Measurements from ENCODE around the gene IGDCC3. TPM values are rescaled to one million over a fixed set of nuclear protein-coding genes. Genes with fewer than 3 reads are reported as not detected.

The IGDCC3 gene
- total and polyA plus RNA-seq, 2 donors (not counting 3 experiments of a cell fraction or from before 2014, with no cell fraction given) = 0.03 TPM; not detected in 1

DNA sequence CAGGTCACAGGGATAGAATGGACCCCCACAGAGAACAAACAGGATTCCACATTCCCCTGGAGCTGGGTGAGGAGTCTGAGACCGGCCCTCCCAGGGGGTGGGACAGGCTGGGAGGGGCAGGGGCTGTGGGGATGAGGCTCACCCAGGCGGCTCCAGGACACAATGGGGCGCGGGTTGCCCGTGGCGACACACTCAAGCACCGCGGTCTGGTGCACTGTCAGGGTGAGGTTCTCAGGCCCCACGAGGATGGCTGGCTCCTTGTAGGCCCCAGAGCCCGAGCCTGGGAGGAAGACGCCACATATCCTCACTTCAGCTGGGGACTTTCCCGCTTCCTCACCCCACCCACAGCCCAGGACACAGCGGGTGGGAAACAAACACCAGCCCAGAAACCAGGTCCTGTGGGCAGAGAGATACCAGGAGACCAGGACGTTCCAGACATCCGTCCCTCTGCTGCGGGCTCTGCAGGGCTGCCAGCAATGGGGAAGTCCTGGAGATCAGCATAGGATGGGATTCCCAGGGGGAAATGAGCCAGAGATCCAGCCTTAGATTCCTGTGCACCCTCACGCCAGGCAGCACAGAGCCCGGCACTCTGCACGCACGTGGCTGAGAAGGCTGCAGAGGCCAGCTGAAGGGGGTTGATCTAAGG is 43.1 kb downstream of the IGDCC3 start:
- no peaks in the 10 kb centered on the region for H3K36me3 ChIP-seq (ENCODE audit: control insufficient read depth in 2 of 2, extremely low read depth in 1 of 2, insufficient read depth in 2 of 2, low read length in 2 of 2)
- peaks cover under 1% of the 10 kb centered on the region for H3K4me1 ChIP-seq (ENCODE audit: control insufficient read depth, extremely low read depth, insufficient read depth, low read length)
- no peak overlapping the region for H3K4me2 ChIP-seq (ENCODE audit: insufficient read depth, low read length)
- no peaks in the 10 kb centered on the region for H4K20me1 ChIP-seq (replicated peaks; ENCODE audit: control insufficient read depth, extremely low read depth, insufficient read depth, low read length)
- intact Hi-C loops (cut with micrococcal nuclease) = no loop called here
- no peaks in the 10 kb centered on the region for H3K79me2 ChIP-seq (ENCODE audit: control insufficient read depth, insufficient read depth, low read length)
- H3K27me3 ChIP-seq (ENCODE audit: control insufficient read depth in 2 of 2, insufficient read depth in 2 of 2, low read length in 2 of 2) = peaks cover 0 to 3% of the 10 kb centered on the region in 2 experiments
- no peak for FAIRE-seq
- H3K9ac ChIP-seq (replicated peaks; ENCODE audit: extremely low read depth, insufficient read depth, low read length) = no peak overlapping the region
- H3K9me1 ChIP-seq (replicated peaks; ENCODE audit: control insufficient read depth, extremely low read depth, insufficient read depth, low read length) = no peaks in the 10 kb centered on the region
- DNase-seq (ENCODE audit: low read depth, low spot score) = no peak
- no TSS peak for BruUV-seq (replicated peaks)
- ChIA-PET POLR2A (no interaction called here), CTCF (interaction anchor here (0.8 kb wide), 1 partner anchor 50 kb away, joined by 3 read pairs; no protein-coding TSS in a partner anchor)
- H2AFZ ChIP-seq (ENCODE audit: low read depth, low read length) = no peak overlapping the region
- TF ChIP-seq, protein P1, sequence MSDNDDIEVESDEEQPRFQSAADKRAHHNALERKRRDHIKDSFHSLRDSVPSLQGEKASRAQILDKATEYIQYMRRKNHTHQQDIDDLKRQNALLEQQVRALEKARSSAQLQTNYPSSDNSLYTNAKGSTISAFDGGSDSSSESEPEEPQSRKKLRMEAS (IDR thresholded peaks at IDR 0.05; ENCODE audit: insufficient read depth, insufficient read length) = no peak
- TF ChIP-seq POLR2A (IDR thresholded peaks at IDR 0.05; ENCODE audit: low read depth, low read length) (no peak), JUN (IDR thresholded peaks at IDR 0.05; ENCODE audit: borderline replicate concordance, insufficient read depth, insufficient read length, low read depth) (no peak), POLR2AphosphoS5 (IDR thresholded peaks at IDR 0.05; ENCODE audit: insufficient read depth, low read depth, low read length) (no peak), EZH2 (IDR thresholded peaks at IDR 0.05; ENCODE audit: borderline replicate concordance, low read depth, low read length, severe bottlenecking) (no peak), MYC (IDR thresholded peaks at IDR 0.05; ENCODE audit: low read depth, low read length) (no peak), FOS (IDR thresholded peaks at IDR 0.05; ENCODE audit: borderline replicate concordance, insufficient read depth, low read length) (no peak), CTCF (IDR thresholded peaks at IDR 0.05; ENCODE audit: extremely low read depth in 1 of 2, insufficient read depth in 1 of 2, low read depth in 1 of 2, low read length in 2 of 2) (no peak)
- H3K27ac ChIP-seq (ENCODE audit: insufficient read depth, low read depth, low read length) = no peak overlapping the region
- no peak overlapping the region for H3K4me3 ChIP-seq (replicated peaks in 1 of 3; ENCODE audit: insufficient read depth in 1 of 3, low read depth in 1 of 3, low read length in 3 of 3)
- dilution Hi-C loops (cut with MboI; ENCODE audit: extremely low pct_ligation_motif_present, low sequenced_read_pairs) = no loop called here
- no peaks in the 10 kb centered on the region for H3K9me3 ChIP-seq (replicated peaks; ENCODE audit: control insufficient read depth, insufficient read depth, low read length)
